Measurements from ENCODE around the gene EPHX1.
"Not testable (repeated sequence)": the region's sequence is repeated elsewhere in the genome, so short reads cannot be mapped to it uniquely, and the experiment has no call there.

DNA sequence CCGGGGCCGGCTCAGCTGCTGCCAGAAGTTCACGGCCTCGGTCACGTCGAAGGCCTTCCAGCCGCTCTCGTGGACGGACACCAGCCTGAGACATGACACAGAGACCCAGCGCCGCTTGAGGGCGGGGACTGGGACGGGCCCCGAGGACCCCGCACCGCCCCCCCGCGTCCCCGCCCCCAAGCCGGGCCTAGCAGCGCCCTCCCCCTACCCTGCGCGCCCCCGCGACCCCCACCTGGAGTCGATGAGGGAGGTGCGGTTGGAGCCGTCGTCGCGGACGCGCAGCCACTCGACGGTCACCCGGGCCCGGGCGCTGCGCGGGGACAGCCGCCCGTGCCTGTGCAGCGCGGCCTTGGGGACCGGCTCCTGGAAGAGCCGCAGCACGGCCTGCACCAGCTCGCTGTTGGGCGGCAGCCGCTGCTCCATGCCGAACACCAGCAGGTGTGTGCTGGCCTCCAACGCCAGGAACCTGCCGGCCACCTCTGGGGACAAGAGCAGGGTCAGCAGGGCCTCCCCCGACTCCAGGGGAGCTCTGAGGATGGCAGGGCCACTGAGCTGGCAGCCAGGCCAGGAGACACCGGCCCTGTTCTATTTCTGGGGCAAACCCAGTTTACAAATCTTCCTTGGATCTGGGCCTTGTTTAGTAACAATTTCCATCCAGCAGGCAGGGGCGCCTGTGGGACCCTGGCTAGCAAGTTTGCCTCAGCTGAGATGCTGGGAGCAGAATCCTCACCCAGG, 77.8 kb downstream of the EPHX1 start:
- TF ChIP-seq POLR2A (IDR thresholded peaks at IDR 0.05) = not testable (repeated sequence)
- TF ChIP-seq, protein P1, sequence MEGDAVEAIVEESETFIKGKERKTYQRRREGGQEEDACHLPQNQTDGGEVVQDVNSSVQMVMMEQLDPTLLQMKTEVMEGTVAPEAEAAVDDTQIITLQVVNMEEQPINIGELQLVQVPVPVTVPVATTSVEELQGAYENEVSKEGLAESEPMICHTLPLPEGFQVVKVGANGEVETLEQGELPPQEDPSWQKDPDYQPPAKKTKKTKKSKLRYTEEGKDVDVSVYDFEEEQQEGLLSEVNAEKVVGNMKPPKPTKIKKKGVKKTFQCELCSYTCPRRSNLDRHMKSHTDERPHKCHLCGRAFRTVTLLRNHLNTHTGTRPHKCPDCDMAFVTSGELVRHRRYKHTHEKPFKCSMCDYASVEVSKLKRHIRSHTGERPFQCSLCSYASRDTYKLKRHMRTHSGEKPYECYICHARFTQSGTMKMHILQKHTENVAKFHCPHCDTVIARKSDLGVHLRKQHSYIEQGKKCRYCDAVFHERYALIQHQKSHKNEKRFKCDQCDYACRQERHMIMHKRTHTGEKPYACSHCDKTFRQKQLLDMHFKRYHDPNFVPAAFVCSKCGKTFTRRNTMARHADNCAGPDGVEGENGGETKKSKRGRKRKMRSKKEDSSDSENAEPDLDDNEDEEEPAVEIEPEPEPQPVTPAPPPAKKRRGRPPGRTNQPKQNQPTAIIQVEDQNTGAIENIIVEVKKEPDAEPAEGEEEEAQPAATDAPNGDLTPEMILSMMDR (IDR thresholded peaks at IDR 0.05) = not testable (repeated sequence)

Measured in vagina (tissue), 2 donors.